Stimulated activated CD4-positive, alpha-beta T cell treated with anti-CD3 and anti-CD28 coated beads, TNF-alpha, amount 100 ng/mL, for 24 hours (primary cell): Measurements from ENCODE around the gene CT45A7.
"Not testable (repeated sequence)": the region's sequence is repeated elsewhere in the genome, so short reads cannot be mapped to it uniquely, and the experiment has no call there.

Experiments
- DNase-seq, 3 experiments: peaks; one replicate each; pipeline ENCODE4 v3.0.0-alpha.2; 2020; ENCODE audit warnings: low read depth in 3 of 3

The CT45A7 gene

DNA sequence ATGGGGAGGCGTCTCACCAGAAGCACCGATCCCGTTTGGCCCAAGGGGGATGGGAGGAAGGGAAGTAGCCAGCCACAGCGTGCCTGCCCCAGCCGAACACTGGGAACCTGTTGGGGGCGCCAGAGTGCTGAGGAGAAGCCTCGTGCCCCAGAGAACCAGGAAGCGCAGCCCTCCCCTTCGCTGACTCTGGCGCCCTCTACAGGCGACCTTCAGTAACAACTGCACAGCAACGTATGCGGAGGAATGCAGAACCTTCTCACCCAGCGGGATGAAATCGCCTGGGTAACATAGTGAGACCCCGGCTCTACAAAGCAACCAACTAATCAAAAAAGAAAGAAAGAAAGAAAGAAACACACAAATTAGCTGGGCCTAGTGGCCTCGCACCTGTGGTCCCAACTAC, at the start of gene CT45A7:
Gene CT45A7 (minus strand): TSS at position 101 of the 400 bp plus-strand sequence. CDS start 3,747 bp downstream, outside the sequence.
- not testable (repeated sequence) for DNase-seq

- not testable (repeated sequence) for DNase-seq
Measured at GRCh38 chrX:135882741-135883140, 45.7 kb upstream of the CT45A7 start.

- not testable (repeated sequence) for DNase-seq
Measured at GRCh38 chrX:135871712-135872111, 34.6 kb upstream of the CT45A7 start, which contains the start of gene CT45A9. Gene CT45A9, minus strand, starts transcription at chrX:135871812. Its CDS starts 3,751 bp downstream, at chrX:135868061.

DNA sequence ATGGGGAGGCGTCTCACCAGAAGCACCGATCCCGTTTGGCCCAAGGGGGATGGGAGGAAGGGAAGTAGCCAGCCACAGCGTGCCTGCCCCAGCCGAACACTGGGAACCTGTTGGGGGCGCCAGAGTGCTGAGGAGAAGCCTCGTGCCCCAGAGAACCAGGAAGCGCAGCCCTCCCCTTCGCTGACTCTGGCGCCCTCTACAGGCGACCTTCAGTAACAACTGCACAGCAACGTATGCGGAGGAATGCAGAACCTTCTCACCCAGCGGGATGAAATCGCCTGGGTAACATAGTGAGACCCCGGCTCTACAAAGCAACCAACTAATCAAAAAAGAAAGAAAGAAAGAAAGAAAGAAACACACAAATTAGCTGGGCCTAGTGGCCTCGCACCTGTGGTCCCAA, 17.4 kb upstream of the CT45A7 start, which contains the start of gene CT45A8:
Gene CT45A8 (minus strand): TSS at position 101 of the 400 bp plus-strand sequence. CDS start 3,755 bp downstream, outside the sequence.
- DNase-seq, result not testable (repeated sequence)

GRCh38 chrX:135819912-135820311, 17.2 kb downstream of the CT45A7 start, which contains the start of gene CT45A2:
Gene CT45A2, minus strand, starts transcription at chrX:135820012. Its CDS starts 3,747 bp downstream, at chrX:135816265.
- not testable (repeated sequence) for DNase-seq

GRCh38 chrX:135802687-135803086, 34.4 kb downstream of the CT45A7 start, which contains the start of gene CT45A6:
Gene CT45A6, minus strand, starts transcription at chrX:135802787. Its CDS starts 3,794 bp downstream, at chrX:135798993.
- DNase-seq, result not testable (repeated sequence)

GRCh38 chrX:135785403-135785802, 51.7 kb downstream of the CT45A7 start, which contains the start of gene CT45A5:
Gene CT45A5, minus strand, starts transcription at chrX:135785503. Its CDS starts 3,774 bp downstream, at chrX:135781729.
- not testable (repeated sequence) for DNase-seq
